ENCODE measurements around the gene SPEN.
A peak's percentile ranks its signal among the peaks of the same experiment; 100 is the strongest.
"Not testable (repeated sequence)": the region's sequence is repeated elsewhere in the genome, so short reads cannot be mapped to it uniquely, and the experiment has no call there.

The SPEN gene

GRCh38 chr1:15959827-15960446 lies 112.4 kb downstream of the SPEN start:
- no peak for DNase-seq (ENCODE audit: low read depth in 2 of 2)

- no peak for DNase-seq (ENCODE audit: low read depth in 2 of 2)
Observed at GRCh38 chr1:15960808-15961207, 113.3 kb downstream of the SPEN start.

DNA sequence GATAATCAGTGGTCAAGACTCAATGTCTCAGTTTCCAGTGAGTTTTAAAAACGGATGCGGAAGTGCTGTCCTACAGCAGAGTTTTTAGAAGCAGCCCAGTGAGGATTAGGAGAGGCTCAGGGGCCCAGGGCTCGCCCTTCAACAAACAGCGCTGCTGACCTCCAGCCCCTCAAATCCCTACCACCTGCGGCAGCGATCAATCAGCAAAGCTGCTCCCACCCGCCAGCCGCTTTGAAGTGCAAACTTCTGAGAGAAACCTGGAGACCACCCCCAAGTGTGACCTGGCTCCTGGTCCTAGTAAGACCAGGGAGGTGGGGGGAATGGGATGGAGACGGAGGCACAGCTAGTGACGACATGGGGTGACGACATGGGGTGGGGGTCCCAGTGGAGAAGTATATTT lies 114.0 kb downstream of the SPEN start:
- DNase-seq (ENCODE audit: low read depth in 2 of 2), result no peak

- DNase-seq (ENCODE audit: low read depth in 2 of 2), result no peak
Observed at GRCh38 chr1:15962176-15962575, 114.7 kb downstream of the SPEN start.

DNA sequence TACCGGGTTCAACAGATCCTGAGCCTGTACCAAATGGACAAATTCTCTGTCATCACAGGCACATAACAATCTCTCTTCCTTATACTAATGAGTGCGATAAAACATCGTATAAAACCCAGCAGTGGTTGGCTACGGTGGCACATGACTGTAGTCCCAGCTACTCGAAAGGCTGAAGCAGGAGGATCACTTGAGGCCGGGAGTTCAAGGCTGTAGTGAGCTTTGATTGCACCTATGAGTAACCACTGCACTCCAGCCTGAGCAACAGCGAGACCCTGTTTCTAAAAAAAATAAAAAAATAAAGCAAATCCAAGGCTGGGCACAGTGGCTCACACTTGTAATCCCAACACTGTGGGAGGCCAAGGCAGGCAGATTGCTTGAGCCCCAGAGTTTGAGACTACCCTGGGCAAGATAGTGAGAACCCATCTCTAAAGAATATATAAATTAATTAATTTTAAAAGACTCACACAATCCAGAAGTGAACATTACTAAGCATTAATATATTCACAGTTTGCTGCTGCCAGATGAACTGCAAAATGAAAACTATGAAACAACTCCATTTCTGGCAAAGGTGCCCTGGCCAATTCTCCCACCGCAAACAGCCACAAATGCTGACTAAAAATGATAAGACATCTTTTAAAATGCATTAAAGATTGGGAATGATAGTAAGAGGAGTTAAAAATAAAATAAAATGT lies 115.3 kb downstream of the SPEN start:
- no peak for DNase-seq (ENCODE audit: low read depth in 2 of 2)

GRCh38 chr1:15963363-15963967 lies 116.0 kb downstream of the SPEN start:
- DNase-seq (ENCODE audit: low read depth in 2 of 2), result no peak

DNA sequence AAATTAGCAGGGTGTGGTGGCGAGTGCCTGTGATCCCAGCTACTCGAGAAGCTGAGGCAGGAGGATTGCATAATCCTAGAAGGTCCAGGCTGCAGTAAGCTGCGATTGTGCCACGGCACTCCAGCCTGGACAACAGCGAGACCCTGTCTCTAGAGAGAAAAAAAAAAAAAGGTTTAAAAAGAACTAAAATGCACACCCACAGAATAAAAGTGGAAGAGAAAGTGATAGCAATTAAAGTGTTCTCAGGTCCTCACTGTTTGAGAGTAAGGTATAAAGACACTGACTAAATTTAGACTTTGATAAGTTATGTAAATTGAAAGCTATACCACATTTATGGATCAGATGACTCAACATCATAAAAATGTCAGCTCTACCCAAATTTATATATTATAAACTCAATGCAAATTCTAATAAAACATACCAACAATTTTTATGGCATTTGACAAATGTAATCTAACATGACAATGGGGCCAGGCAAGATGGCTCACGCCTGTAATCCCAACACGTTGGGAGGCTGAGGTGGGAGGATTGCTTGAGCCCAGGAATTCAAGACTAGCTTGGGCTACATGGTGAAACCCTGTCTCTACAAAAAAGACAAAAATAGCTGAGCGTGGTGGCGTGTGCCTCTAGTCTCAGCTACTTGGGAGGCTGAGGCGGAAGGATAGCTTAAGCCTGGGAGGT lies 116.6 kb downstream of the SPEN start:
- no peak for DNase-seq (ENCODE audit: low read depth in 2 of 2)

DNA sequence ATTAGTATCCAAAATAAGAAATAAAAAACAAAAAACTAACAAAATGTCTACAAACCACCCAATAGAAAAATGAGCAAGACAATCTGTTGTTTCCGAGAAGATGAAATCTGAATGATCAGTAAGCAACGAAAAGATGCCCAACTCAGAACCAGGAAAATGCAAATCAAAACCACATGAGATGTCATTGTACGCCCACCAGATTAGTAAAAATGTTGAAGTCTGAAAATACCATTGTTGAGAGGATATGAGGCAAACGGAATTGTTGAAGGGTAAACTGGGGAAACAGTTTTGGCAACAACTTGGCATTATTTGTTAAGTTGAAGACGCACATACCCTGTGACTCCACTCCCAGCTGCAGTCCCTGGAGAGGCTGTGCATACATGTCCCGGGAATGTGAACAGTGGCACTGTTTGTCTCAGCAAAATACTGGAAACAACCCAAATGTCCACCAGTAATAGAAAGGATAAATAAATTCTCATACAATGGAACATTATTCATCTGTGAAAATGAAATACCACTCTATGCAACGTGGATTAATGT lies 117.8 kb downstream of the SPEN start:
- no peak for DNase-seq (ENCODE audit: low read depth in 2 of 2)

- peak; percentile 48 to 69 for DNase-seq (ENCODE audit: low read depth in 2 of 2)
Observed at GRCh38 chr1:15966081-15966955, 118.8 kb downstream of the SPEN start.

GRCh38 chr1:15966956-15967344 lies 119.4 kb downstream of the SPEN start:
- DNase-seq (ENCODE audit: low read depth in 2 of 2), result no peak

DNA sequence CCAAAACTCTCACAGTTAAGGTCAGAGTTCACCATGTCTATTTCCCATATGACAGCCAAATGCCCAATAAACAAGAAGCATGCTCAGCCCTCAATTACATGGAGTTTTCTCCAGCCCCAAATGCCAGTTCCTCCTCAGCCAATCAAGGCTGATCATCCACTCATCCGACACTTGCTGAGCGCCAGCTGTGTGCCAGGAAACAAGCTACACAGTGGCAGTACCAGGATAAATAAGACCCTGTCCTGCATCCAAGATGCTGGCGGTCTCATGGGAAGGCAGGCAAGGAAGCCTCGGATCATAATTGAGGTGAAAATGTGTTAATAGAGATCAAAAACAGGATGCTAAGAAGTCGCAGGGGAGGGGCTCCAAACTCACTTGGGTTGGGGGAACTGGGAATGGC lies 120.7 kb downstream of the SPEN start:
- DNase-seq (ENCODE audit: low read depth in 2 of 2), result no peak

- no peak for DNase-seq (ENCODE audit: low read depth in 2 of 2)
Observed at GRCh38 chr1:15969321-15969880, 121.9 kb downstream of the SPEN start.

- no peak for DNase-seq (ENCODE audit: low read depth in 2 of 2)
Observed at GRCh38 chr1:15970911-15971310, 123.4 kb downstream of the SPEN start.

DNA sequence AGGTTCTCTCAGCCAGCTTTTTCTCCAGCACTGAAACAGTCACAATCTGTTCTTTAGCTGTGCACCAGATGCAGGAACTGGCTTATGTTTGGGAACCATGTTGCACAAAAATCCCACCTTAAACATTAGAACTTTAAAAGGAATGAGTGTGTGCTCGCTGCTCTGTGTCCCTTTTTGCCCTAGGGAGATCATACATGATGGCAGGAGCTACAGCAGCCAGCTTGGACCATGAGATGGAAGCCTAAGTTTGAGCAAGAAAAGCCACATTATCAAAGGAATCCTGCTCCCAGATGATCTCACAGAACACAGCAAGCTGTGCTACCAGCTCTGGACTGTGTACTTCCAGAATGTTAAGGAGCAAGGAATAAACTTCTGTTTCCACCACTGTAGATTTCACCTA lies 124.9 kb downstream of the SPEN start:
- no peak for DNase-seq (ENCODE audit: low read depth in 2 of 2)

GRCh38 chr1:15973772-15974171 lies 126.3 kb downstream of the SPEN start:
- DNase-seq (ENCODE audit: low read depth in 2 of 2), result no peak

DNA sequence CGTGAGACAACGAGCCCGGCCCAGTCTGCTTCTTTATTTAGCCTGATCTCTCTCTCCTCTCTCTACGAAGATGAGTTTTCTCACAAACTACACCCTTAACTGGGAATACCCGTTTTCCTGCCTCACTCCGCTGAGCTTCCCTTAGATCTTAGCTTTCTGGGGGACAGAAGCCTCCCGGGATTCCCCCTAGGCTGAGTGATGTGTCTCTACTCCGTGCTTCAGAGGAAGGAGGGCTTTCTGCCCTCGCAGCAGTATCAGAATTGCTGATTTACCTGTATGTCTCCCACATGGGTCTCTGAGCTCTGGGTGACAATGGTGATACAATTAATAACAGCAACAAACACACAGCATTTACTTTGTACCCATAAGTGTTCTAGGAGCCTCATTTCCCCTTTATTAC lies 127.3 kb downstream of the SPEN start:
- no peak for DNase-seq (ENCODE audit: low read depth in 2 of 2)

DNA sequence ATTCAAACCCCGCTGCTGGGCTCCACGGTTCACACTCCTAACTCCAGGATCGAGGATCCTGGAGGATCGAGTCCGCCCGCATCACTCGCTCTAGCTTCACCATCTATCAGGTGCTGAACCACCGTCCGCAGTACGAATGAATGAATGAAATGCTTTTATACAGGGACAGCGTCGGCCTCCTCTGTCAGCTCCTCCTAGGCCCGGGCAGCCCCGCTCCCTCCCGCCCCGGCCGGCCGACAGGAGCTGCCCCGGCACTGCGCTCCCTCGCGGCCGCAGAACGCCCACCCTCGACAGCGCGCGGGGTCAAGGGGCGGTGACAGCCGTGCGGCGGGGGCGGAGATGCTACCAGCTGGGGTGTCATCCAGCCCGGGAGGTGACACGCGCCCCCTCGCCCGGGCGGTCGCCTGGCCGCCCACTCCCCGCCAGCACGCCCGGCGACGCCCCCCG lies 127.9 kb downstream of the SPEN start:
- DNase-seq (ENCODE audit: low read depth in 2 of 2), result peak; percentile 73 to 84

DNA sequence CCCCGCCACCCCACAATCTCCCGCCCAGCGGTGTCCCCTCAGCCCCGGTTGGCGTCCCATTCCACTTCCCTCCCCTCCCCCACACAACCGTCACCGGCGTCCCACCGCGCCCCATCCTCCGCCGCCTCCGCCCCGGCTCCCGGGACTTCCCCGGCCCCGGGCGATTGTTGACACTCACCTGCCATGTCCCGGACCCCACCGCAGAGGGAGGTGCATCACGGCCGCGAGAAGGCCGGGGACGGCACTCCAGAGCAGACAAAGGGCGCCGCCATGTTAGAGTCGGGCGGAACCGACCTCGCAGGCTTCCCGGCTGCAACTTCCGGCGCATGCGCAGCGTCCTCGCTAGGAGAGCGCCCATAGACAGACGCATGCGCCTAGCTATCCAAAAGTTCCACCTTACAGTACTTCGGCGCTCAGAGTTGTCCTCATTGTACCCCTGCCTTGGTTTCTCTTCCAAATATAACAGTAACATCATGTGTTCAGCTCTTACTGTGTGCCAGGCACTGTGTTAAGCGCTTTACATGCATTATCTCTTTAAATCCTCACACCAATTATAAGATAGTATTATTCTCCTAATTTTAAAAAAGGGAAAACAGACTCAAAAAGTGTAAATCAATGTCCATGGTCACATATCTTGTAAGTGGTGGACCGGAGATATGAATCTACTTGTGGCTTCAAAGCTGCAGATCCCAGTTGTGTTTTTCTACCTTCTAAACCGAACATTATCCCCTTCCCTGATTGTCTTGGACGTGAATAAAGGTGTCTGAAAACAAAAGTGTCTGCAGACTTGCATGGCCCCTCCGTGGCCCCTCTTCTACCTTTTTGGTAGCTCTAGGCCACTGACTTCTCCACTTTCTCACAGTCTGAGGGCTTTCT lies 128.5 kb downstream of the SPEN start, which contains the start of gene ZBTB17:
TSS of gene ZBTB17 (minus strand) at position 297 of the 876 bp plus-strand sequence. CDS start 27,606 bp downstream, outside the sequence.
- DNase-seq (ENCODE audit: low read depth in 2 of 2), result peak; percentile 90 to 94

GRCh38 chr1:15977947-15978346 lies 130.4 kb downstream of the SPEN start:
- not testable (repeated sequence) for DNase-seq (ENCODE audit: low read depth in 2 of 2)

- DNase-seq (ENCODE audit: low read depth in 2 of 2), result no peak
Observed at GRCh38 chr1:15981679-15982078, 134.2 kb downstream of the SPEN start.
